Naive thymus-derived CD8-positive, alpha-beta T cell (primary cell): Measurements from ENCODE around the gene TMEM201. TPM values are rescaled to one million over a fixed set of nuclear protein-coding genes. Genes with fewer than 3 reads are reported as not detected.

Source experiments
- ATAC-seq, 2 donors: fragments of 150-1000 bp; cut with Tn5 transposase in 1 of 2; sonication (Bioruptor Pico), chemical (Tn5 transposase) in 1 of 2; 1 replicate in 1 of 2; 2 replicates in 1 of 2; pipeline ENCODE4 v1.10.0; 2021; ENCODE audit warnings: mild to moderate bottlenecking in 2 of 2, moderate library complexity in 2 of 2
- POLR2A ChIA-PET: fragments of 350-600 bp; sonication (Branson Sonifier 250); formaldehyde crosslinking; loops from one replicate; lab custom pipeline; 2021; ENCODE audit warnings: antibody characterized with exemption; lab: Charles Lee
- DNase-seq, 10 donors: peaks; one replicate each; pipeline versions ENCODE4 v3.0.0 to v3.0.0-alpha.2; 2020 to 2022
- H3K27ac Mint-ChIP-seq, 10 donors: one replicate each; pipeline ENCODE4 v1.8.0; 2020 to 2022; ENCODE audit warnings: mild to moderate bottlenecking in 10 of 10, mixed read lengths in 10 of 10, moderate library complexity in 4 of 10, inconsistent platforms in 1 of 10
- H3K27me3 Mint-ChIP-seq, 5 donors: one replicate each; pipeline ENCODE4 v1.8.0; 2021 to 2022; ENCODE audit warnings: mixed read lengths in 5 of 5
- H3K36me3 Mint-ChIP-seq, 3 donors: one replicate each; pipeline ENCODE4 v1.8.0; 2020 to 2022; ENCODE audit warnings: mixed read lengths in 3 of 3, mild to moderate bottlenecking in 2 of 3, inconsistent platforms in 1 of 3
- H3K4me1 Mint-ChIP-seq, 4 donors: one replicate each; pipeline ENCODE4 v1.8.0; 2021 to 2022; ENCODE audit warnings: mixed read lengths in 4 of 4
- H3K4me3 Mint-ChIP-seq, 10 donors: one replicate each; pipeline ENCODE4 v1.8.0; 2020 to 2022; ENCODE audit warnings: mild to moderate bottlenecking in 10 of 10, mixed read lengths in 10 of 10, moderate library complexity in 6 of 10, inconsistent platforms in 1 of 10
- H3K9me3 Mint-ChIP-seq, 9 donors: one replicate each; pipeline ENCODE4 v1.8.0; 2020 to 2022; ENCODE audit warnings: mixed read lengths in 9 of 9, mild to moderate bottlenecking in 3 of 9, inconsistent platforms in 1 of 9, moderate library complexity in 1 of 9
- polyA plus RNA-seq, 3 donors: library from polyadenylated mRNA; unstranded; fragments of 300-500 nt; fragmentation: Illumina TruSeq; gene quantifications; one replicate each; pipeline ENCODE4 v1.2.3, GENCODE V29; 2021
- total RNA-seq, 8 experiments: library from RNA in 2 of 8; stranded (reverse) in 2 of 8; gene quantifications; one replicate each; pipeline ENCODE4 v1.2.3 and lab custom pipeline; 2021 to 2026

Gene TMEM201, protein sequence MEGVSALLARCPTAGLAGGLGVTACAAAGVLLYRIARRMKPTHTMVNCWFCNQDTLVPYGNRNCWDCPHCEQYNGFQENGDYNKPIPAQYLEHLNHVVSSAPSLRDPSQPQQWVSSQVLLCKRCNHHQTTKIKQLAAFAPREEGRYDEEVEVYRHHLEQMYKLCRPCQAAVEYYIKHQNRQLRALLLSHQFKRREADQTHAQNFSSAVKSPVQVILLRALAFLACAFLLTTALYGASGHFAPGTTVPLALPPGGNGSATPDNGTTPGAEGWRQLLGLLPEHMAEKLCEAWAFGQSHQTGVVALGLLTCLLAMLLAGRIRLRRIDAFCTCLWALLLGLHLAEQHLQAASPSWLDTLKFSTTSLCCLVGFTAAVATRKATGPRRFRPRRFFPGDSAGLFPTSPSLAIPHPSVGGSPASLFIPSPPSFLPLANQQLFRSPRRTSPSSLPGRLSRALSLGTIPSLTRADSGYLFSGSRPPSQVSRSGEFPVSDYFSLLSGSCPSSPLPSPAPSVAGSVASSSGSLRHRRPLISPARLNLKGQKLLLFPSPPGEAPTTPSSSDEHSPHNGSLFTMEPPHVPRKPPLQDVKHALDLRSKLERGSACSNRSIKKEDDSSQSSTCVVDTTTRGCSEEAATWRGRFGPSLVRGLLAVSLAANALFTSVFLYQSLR
- 1 to 10 TPM; 8.8 to 9.2 TPM for total RNA-seq
- 1 to 10 TPM in 2 of 3 donors, under 1 TPM in 1; 0.73 to 2.2 (median 1.1) TPM for polyA plus RNA-seq
- 5.4 to 37.2 (median 7.7) reads per million in 6 experiments for total RNA-seq (lab: John Stamatoyannopoulos, UW)

DNA sequence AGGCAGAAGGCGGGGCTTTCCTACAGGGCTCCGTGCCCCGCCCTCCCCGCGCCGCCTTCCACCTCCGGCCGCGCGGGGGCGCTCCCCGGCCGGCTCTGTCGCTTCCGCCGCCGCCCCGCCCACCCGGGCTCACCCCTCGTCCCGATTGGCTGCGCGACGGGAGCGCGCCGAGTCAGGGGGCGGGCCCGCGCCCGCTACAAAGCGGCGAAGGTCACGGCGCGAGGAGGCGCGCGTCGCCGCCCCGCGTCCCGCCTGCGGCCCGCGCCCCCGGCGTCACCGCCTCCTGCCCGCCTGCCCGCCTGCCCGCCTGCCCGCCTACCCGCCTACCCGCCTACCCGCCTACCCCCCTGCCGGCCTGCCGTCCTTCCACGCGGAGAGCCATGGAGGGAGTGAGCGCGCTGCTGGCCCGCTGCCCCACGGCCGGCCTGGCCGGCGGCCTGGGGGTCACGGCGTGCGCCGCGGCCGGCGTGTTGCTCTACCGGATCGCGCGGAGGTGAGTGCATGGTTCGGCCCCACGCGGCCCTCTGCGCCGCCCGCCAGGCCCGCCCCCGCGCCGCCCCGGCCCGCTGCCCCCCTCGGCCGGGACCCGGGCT, at the start of gene TMEM201:
TMEM201 (plus strand) TSS at position 361 of the 593 bp plus-strand sequence; CDS start at position 381, 20 bp downstream.
- ATAC-seq (peak; percentile 86 to 88), DNase-seq (peak; percentile 86 to 99 (median 94))
- Mint-ChIP-seq H3K4me1 (peaks cover 13 to 32% (median 25%) of the 10 kb centered on the region in 4 donors), H3K27me3 (no peaks in the 10 kb centered on the region), H3K9me3 (no peaks in the 10 kb centered on the region), H3K36me3 (no peaks in the 10 kb centered on the region), H3K27ac (peak within 1 kb of the TSS in 9 of 10 donors; percentile 41 to 94 (median 82)), H3K4me3 (peak within 1 kb of the TSS; percentile 72 to 93 (median 82))
- POLR2A ChIA-PET, result interaction anchor here (0.6 to 1.1 kb wide), 3 partner anchors 66 to 367 kb away, joined by 3 to 4 read pairs (median 4); no protein-coding TSS in a partner anchor

DNA sequence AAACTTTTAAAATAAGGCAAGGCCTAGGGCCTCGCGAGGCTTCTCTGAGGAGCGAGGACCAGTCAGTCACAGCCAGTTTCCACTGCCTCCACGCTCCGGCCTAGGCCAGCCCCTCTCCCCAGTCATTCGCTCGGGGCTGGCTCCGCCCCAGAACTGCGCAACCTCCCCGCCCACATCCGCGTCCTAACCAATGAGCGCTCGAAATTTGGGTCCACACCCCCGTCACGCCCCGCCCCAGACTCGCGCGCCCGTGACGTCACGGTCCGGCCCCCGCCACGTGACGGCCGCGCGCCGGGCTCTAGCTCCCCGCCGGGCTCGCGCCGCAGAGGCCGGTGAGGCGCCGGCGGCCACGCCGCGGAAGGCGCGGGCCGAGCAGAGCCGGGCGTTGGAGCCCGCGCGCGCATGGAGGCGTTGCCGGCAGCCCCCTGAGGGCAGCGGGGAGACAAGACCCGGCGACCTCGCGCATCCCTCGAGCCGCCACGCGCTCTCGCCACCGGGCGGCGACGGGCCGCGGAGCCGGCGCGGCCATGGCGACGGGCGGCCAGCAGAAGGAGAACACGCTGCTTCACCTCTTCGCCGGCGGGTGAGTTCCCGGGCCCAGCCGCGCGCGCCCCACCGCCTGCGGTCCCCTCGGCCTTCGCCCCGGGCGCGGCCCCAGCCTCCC, 49.4 kb upstream of the TMEM201 start, which contains the start of gene SLC25A33:
SLC25A33 (plus strand) TSS at position 301 of the 664 bp plus-strand sequence; CDS start at position 528, 227 bp downstream.
- Mint-ChIP-seq H3K4me1 (peaks cover 15 to 38% (median 37%) of the 10 kb centered on the region in 4 donors), H3K27ac (peak within 1 kb of the TSS; percentile 85 to 97 (median 93)), H3K27me3 (no peaks in the 10 kb centered on the region), H3K36me3 (peaks cover 0 to 2% (median 0%) of the 10 kb centered on the region in 3 donors), H3K4me3 (peak within 1 kb of the TSS; percentile 79 to 95 (median 90)), H3K9me3 (no peaks in the 10 kb centered on the region)
- peak; percentile 94 to 96 for ATAC-seq
- peak; percentile 93 to 98 (median 96) for DNase-seq
- POLR2A ChIA-PET, result interaction anchor here (0.6 to 1.2 kb wide), 4 partner anchors 14 to 178 kb away, joined by 3 to 6 read pairs (median 4); no protein-coding TSS in a partner anchor

- no peaks in the 10 kb centered on the region for H3K9me3 Mint-ChIP-seq
- ATAC-seq (peak; percentile 54 to 56), DNase-seq (peak in 8 of 10 donors; percentile 24 to 74 (median 47))
- peak overlapping the region; percentile 76 to 95 (median 89) for H3K4me3 Mint-ChIP-seq
- POLR2A ChIA-PET, result interaction anchor here (1.0 to 1.2 kb wide), 4 partner anchors 14 to 177 kb away, joined by 3 to 6 read pairs (median 5); no protein-coding TSS in a partner anchor
- peaks cover 18 to 45% (median 42%) of the 10 kb centered on the region in 4 donors for H3K4me1 Mint-ChIP-seq
- H3K27me3 Mint-ChIP-seq, result no peaks in the 10 kb centered on the region
- H3K27ac Mint-ChIP-seq, result peak overlapping the region; percentile 57 to 95 (median 92)
- peaks cover 0 to 2% (median 0%) of the 10 kb centered on the region in 3 donors for H3K36me3 Mint-ChIP-seq
Measured at GRCh38 chr1:9539829-9540550, 48.7 kb upstream of the TMEM201 start.

- POLR2A ChIA-PET, result interaction anchor here (0.6 kb wide), 1 partner anchor 725 kb away, joined by 3 read pairs; the partner anchor contains the start of gene RERE
- Mint-ChIP-seq H3K4me1 (peaks cover 23 to 57% (median 52%) of the 10 kb centered on the region in 4 donors), H3K9me3 (no peaks in the 10 kb centered on the region), H3K27me3 (no peaks in the 10 kb centered on the region), H3K4me3 (peak overlapping the region in 9 of 10 donors; percentile 28 to 65 (median 54)), H3K27ac (peak overlapping the region in 6 of 10 donors; percentile 17 to 78 (median 58)), H3K36me3 (peaks cover 0 to 2% (median 0%) of the 10 kb centered on the region in 3 donors)
- DNase-seq, result peak in 2 of 10 donors; percentile 28 to 32
- ATAC-seq, result no peak
Measured at GRCh38 chr1:9542430-9542829, 46.3 kb upstream of the TMEM201 start.

GRCh38 chr1:9544926-9545325, 43.8 kb upstream of the TMEM201 start:
- Mint-ChIP-seq H3K4me1 (peaks cover 20 to 53% (median 43%) of the 10 kb centered on the region in 4 donors), H3K4me3 (no peak overlapping the region), H3K27me3 (no peaks in the 10 kb centered on the region), H3K36me3 (peaks cover 0 to 2% (median 0%) of the 10 kb centered on the region in 3 donors), H3K27ac (peak overlapping the region in 4 of 10 donors; percentile 7 to 49 (median 22)), H3K9me3 (no peaks in the 10 kb centered on the region)
- ATAC-seq (no peak), DNase-seq (no peak)
- POLR2A ChIA-PET, result no interaction called here

GRCh38 chr1:9549955-9550546, 38.7 kb upstream of the TMEM201 start:
- Mint-ChIP-seq H3K4me1 (peaks cover 14 to 28% (median 21%) of the 10 kb centered on the region in 4 donors), H3K27ac (no peak overlapping the region)

DNA sequence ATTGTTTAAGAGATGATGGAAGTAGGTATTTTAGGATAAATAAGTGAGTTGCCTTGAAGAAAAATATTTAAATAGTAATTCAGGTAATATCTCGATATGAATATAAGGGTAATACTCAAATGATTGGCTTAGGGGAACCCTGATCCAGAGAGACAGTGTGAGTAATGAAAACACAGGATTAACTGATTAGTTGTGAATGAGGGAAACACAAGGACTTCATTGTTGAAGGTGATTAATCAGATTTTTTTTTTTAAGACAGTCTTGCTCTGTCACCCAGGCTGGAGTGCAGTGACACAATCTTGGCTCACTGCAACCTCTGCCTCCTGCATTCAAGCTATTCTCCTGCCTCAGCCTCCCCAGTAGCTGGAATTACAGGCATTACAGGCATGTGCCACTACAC, 36.7 kb upstream of the TMEM201 start:
- Mint-ChIP-seq H3K9me3 (no peaks in the 10 kb centered on the region), H3K4me1 (peaks cover 10 to 21% (median 15%) of the 10 kb centered on the region in 4 donors), H3K27me3 (no peaks in the 10 kb centered on the region), H3K36me3 (peaks cover 0 to 37% (median 15%) of the 10 kb centered on the region in 3 donors), H3K4me3 (no peak overlapping the region), H3K27ac (peak overlapping the region in 2 of 10 donors; percentile 24 to 76)
- DNase-seq, result no peak
- ATAC-seq, result no peak
- POLR2A ChIA-PET, result interaction anchor here (0.9 kb wide), 1 partner anchor 10 kb away, joined by 3 read pairs; no protein-coding TSS in a partner anchor

More at GRCh38 chr1:9549955-9550546, 38.7 kb upstream of the TMEM201 start:
- Mint-ChIP-seq H3K36me3 (peaks cover 0 to 20% (median 4%) of the 10 kb centered on the region in 3 donors), H3K27me3 (no peaks in the 10 kb centered on the region), H3K4me3 (no peak overlapping the region), H3K9me3 (no peaks in the 10 kb centered on the region)
- ATAC-seq (no peak), DNase-seq (no peak)
- POLR2A ChIA-PET, result no interaction called here

DNA sequence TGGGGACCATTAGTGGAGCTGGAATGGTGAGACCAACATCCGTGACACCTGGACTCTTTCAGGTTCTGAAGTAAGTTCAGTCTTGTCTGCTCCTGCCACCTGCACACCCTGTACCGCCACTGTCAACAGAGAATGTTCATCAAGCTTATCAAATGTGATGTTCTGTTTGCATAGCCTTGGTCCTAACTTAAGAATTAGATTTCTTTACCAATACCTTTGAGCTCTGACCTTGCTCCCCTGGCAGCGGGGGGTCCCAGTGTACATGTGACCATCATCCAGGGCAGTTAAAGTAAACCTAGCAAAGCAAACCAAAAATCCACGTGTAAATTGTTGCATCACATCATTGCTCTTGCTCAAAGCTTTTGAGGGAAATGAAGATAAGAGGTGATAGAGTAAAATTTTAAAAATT, 35.0 kb upstream of the TMEM201 start:
- POLR2A ChIA-PET, result interaction anchor here (1.2 kb wide), 1 partner anchor 14 kb away, joined by 3 read pairs; the partner anchor contains the start of gene SLC25A33
- no peaks in the 10 kb centered on the region for H3K27me3 Mint-ChIP-seq

DNA sequence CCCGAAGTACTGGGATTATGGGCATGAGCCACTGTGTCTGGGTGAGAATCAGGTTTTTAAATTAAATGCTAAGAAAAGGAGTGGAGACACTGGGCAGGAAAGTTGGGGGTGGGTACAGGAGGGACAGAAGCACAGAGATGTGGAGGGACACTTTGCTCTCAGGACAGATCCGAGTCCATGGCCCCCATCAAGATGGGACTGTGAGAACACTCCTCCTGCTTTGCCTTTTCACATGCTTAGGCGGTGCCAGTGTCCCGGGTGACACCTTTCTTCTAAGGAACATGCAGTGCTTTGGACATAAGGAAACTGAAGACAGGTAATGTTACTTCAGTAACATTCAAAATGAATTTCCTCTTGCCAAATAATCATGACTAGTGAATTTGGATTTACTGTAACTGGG, 32.8 kb upstream of the TMEM201 start:
- ATAC-seq, result no peak
- Mint-ChIP-seq H3K4me1 (peaks cover 23 to 39% (median 36%) of the 10 kb centered on the region in 4 donors), H3K4me3 (no peak overlapping the region), H3K9me3 (no peaks in the 10 kb centered on the region), H3K27ac (peak overlapping the region in 4 of 10 donors; percentile 32 to 65 (median 49)), H3K27me3 (no peaks in the 10 kb centered on the region), H3K36me3 (peaks cover 0 to 43% (median 15%) of the 10 kb centered on the region in 3 donors)
- no peak for DNase-seq
- POLR2A ChIA-PET, result no interaction called here

More for the DNA sequence above, 35.0 kb upstream of the TMEM201 start:
- ATAC-seq (no peak), DNase-seq (no peak)
- peak overlapping the region in 3 of 10 donors; percentile 3 to 62 (median 47) for H3K27ac Mint-ChIP-seq
- no peaks in the 10 kb centered on the region for H3K9me3 Mint-ChIP-seq
- no peak overlapping the region for H3K4me3 Mint-ChIP-seq
- H3K36me3 Mint-ChIP-seq, result peaks cover 0 to 41% (median 15%) of the 10 kb centered on the region in 3 donors
- H3K4me1 Mint-ChIP-seq, result peaks cover 16 to 27% (median 24%) of the 10 kb centered on the region in 4 donors

DNA sequence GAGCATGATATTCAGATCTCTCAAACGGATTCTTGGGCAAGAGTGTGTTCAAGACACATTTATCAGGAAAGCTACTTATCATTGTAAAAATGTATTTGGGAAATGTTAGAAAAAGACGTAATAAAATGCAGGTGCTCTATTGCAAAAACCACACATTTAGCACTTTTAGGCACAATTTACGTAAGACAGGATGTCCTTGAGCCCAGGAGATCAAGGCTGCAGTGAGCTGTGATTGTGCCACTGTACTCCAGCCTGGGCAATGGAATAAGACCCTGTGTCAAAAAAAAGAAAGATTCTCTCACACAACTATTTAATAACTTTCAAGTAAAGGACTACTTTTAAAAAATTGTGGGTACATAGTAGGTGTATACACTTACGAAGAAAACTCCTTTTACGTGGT, 31.1 kb upstream of the TMEM201 start:
- H3K27me3 Mint-ChIP-seq, result no peaks in the 10 kb centered on the region
- H3K27ac Mint-ChIP-seq, result peak overlapping the region in 8 of 10 donors; percentile 18 to 99 (median 94)
- ATAC-seq (no peak), DNase-seq (peak in 1 of 10 donors; percentile 29)
- no peaks in the 10 kb centered on the region for H3K9me3 Mint-ChIP-seq
- peaks cover 22 to 44% (median 40%) of the 10 kb centered on the region in 4 donors for H3K4me1 Mint-ChIP-seq
- peaks cover 0 to 45% (median 15%) of the 10 kb centered on the region in 3 donors for H3K36me3 Mint-ChIP-seq
- H3K4me3 Mint-ChIP-seq, result peak overlapping the region in 6 of 10 donors; percentile 0 to 66 (median 30)
- POLR2A ChIA-PET, result interaction anchor here (1.0 kb wide), 1 partner anchor 44 kb away, joined by 5 read pairs; no protein-coding TSS in a partner anchor
